GM19463 (cell line): ENCODE measurements around the gene TGFA.

Experiments
- ATAC-seq: cut with Tn5 transposase; IDR thresholded peaks from one replicate; pipeline ENCODE4 v1.9.1; 2021; ENCODE audit warnings: mild to moderate bottlenecking, moderate library complexity; ENCODE audit not compliant: unreplicated experiment

The TGFA gene

GRCh38 chr2:70425682-70426301 lies 127.8 kb downstream of the TGFA start:
- no peak for ATAC-seq

GRCh38 chr2:70420740-70421139 lies 132.9 kb downstream of the TGFA start:
- ATAC-seq: no peak

GRCh38 chr2:70420143-70420542 lies 133.5 kb downstream of the TGFA start:
- no peak for ATAC-seq

GRCh38 chr2:70418514-70418913 lies 135.1 kb downstream of the TGFA start:
- ATAC-seq: no peak

- ATAC-seq: no peak
These were observed 136.6 kb downstream of the TGFA start for GRCh38 chr2:70417011-70417410.

GRCh38 chr2:70412294-70413070 lies 141.1 kb downstream of the TGFA start:
- ATAC-seq: no peak

- ATAC-seq: no peak
These were observed 142.0 kb downstream of the TGFA start for GRCh38 chr2:70411483-70412125.

- no peak for ATAC-seq
These were observed 150.2 kb downstream of the TGFA start for GRCh38 chr2:70403267-70404053.

GRCh38 chr2:70400539-70400938 lies 153.1 kb downstream of the TGFA start:
- no peak for ATAC-seq

GRCh38 chr2:70399046-70399445 lies 154.6 kb downstream of the TGFA start:
- ATAC-seq: no peak
